HepG2 (cell line): ENCODE results near the gene HBG1. TPM values are rescaled to one million over a fixed set of nuclear protein-coding genes. Genes with fewer than 3 reads are reported as not detected.

ENCODE experiments used
- ATAC-seq: fragments of 200-7000 bp; cut with Tn5 transposase; 3 replicates; pipeline ENCODE4 v1.9.1; 2020; ENCODE audit warnings: mild to moderate bottlenecking, moderate library complexity
- BruUV-seq: library from RNA; stranded (reverse); fragments of 400-500 nt; replicated peaks from 2 replicates; lab custom pipeline; 2021; lab: Mats Ljungman, UMichigan
- CTCF ChIA-PET: fragments of 300-600 bp; formaldehyde crosslinking; extraction: SDS; loops from one replicate; lab custom pipeline; 2021; ENCODE audit warnings: low total read pairs, inconsistent platforms, low intra/inter-chr PET ratio; lab: Yijun Ruan, JAX
- POLR2A ChIA-PET: fragments of 350-600 bp; sonication (Branson Sonifier 250); formaldehyde crosslinking; loops from one replicate; lab custom pipeline; 2020; ENCODE audit warnings: antibody characterized with exemption, inconsistent platforms; lab: Yijun Ruan, JAX
- DNase-seq: peaks from one replicate; pipeline ENCODE4 v3.0.0-alpha.2; 2015; ENCODE audit warnings: low spot score
- FAIRE-seq: peaks from 3 replicates; lab custom pipeline; 2011; peaks lifted over from hg19 to GRCh38; lab: Jason Lieb, UNC
- H2AFZ ChIP-seq: one replicate; pipeline ENCODE4 v1.6.1; 2011; ENCODE audit warnings: low read length, inconsistent platforms
- H3K27ac ChIP-seq: fragments of 300-600 bp; 3 replicates; pipeline ENCODE4 v1.8.0; 2011; ENCODE audit warnings: mixed run types, mild to moderate bottlenecking, mixed read lengths, low read length, inconsistent platforms; ENCODE audit not compliant: insufficient read depth; ENCODE audit errors: extremely low read length
- H3K27me3 ChIP-seq, 2 experiments: fragments of 200-600 bp in 1 of 2; 2 replicates in 1 of 2; 3 replicates in 1 of 2; pipeline versions ENCODE4 v1.6.0 to v1.8.0; 2011; ENCODE audit warnings: low read length in 2 of 2, mild to moderate bottlenecking in 2 of 2, moderate library complexity in 2 of 2, inconsistent platforms in 1 of 2; ENCODE audit not compliant: insufficient read depth in 2 of 2, control insufficient read depth in 1 of 2
- H3K36me3 ChIP-seq, 2 experiments: fragments of 200-600 bp in 1 of 2; replicated peaks in 1 of 2; 2 replicates in 1 of 2; 3 replicates in 1 of 2; pipeline versions ENCODE4 v1.5.1 to v1.8.0; 2011; ENCODE audit warnings: low read length in 2 of 2, inconsistent platforms in 1 of 2; ENCODE audit not compliant: insufficient read depth in 2 of 2, control insufficient read depth in 1 of 2
- H3K4me1 ChIP-seq: 2 replicates; pipeline ENCODE4 v1.5.1; 2012; ENCODE audit warnings: low read length, inconsistent platforms; ENCODE audit not compliant: insufficient read depth
- H3K4me2 ChIP-seq: 2 replicates; pipeline ENCODE4 v1.6.0; 2011; ENCODE audit warnings: low read depth, low read length, inconsistent platforms
- H3K4me3 ChIP-seq, 3 experiments: fragments of 200-600 bp in 1 of 3; sonication (generic), shearing (Covaris generic) in 1 of 3; replicated peaks in 1 of 3; 2 replicates each; pipeline ENCODE4 v1.5.1; 2011 to 2016; ENCODE audit warnings: low read length in 3 of 3, inconsistent platforms in 2 of 3, low read depth in 2 of 3, mild to moderate bottlenecking in 2 of 3, control low read depth in 1 of 3, mixed read lengths in 1 of 3; ENCODE audit not compliant: insufficient read depth in 1 of 3
- H3K79me2 ChIP-seq: one replicate; pipeline ENCODE4 v1.6.1; 2011; ENCODE audit warnings: low read length, inconsistent platforms; ENCODE audit not compliant: insufficient read depth
- H3K9ac ChIP-seq: 2 replicates; pipeline ENCODE4 v1.6.0; 2011; ENCODE audit warnings: mild to moderate bottlenecking, low read depth, low read length, inconsistent platforms; ENCODE audit not compliant: insufficient read depth
- H3K9me3 ChIP-seq: 2 replicates; pipeline ENCODE4 v1.5.1; 2012; ENCODE audit warnings: mild to moderate bottlenecking, low read length
- H4K20me1 ChIP-seq: 2 replicates; pipeline ENCODE4 v1.6.0; 2011; ENCODE audit warnings: inconsistent platforms, mild to moderate bottlenecking, low read length, moderate library complexity; ENCODE audit not compliant: insufficient read depth
- ELF1 ChIP-seq: sonication (generic); formaldehyde crosslinking; IDR thresholded peaks from 2 replicates; pipeline ENCODE4 v1.4.0; 2020; ENCODE audit warnings: missing genetic modification reagents
- HINFP ChIP-seq: sonication (generic); formaldehyde crosslinking; IDR thresholded peaks from 2 replicates; pipeline ENCODE4 v1.4.0; 2020; ENCODE audit warnings: low read depth, mild to moderate bottlenecking, missing genetic modification reagents
- JARID2 ChIP-seq: sonication (generic); formaldehyde crosslinking; IDR thresholded peaks from 2 replicates; pipeline ENCODE4 v1.8.1; 2023; ENCODE audit warnings: missing genetic modification reagents, inconsistent platforms; ENCODE audit not compliant: insufficient replicate concordance
- RARG ChIP-seq: sonication (generic); formaldehyde crosslinking; IDR thresholded peaks from 2 replicates; pipeline ENCODE4 v1.4.0; 2020; ENCODE audit warnings: low read depth, mild to moderate bottlenecking, missing genetic modification reagents
- SSRP1 ChIP-seq: IDR thresholded peaks from 2 replicates; pipeline ENCODE4 v1.6.1; 2016; ENCODE audit warnings: control low read depth
- THAP9 ChIP-seq: sonication (generic); formaldehyde crosslinking; IDR thresholded peaks from 2 replicates; pipeline ENCODE4; 2020; ENCODE audit warnings: missing genetic modification reagents, mild to moderate bottlenecking, borderline replicate concordance
- U2AF1 ChIP-seq: fragments of 200-400 bp; formaldehyde crosslinking; optimal IDR thresholded peaks from 2 replicates; pipeline ENCODE3; 2017; ENCODE audit warnings: mild to moderate bottlenecking, low read depth, low read length
- ZBTB26 ChIP-seq: IDR thresholded peaks from 2 replicates; pipeline ENCODE4 v1.6.1; 2016; ENCODE audit warnings: missing compliant biosample characterization, missing genetic modification reagents, borderline replicate concordance
- ZFP1 ChIP-seq: IDR thresholded peaks from 2 replicates; pipeline ENCODE4 v1.6.1; 2016
- ZSCAN21 ChIP-seq: sonication (generic); formaldehyde crosslinking; IDR thresholded peaks from 2 replicates; pipeline ENCODE4 v1.8.0; 2022; ENCODE audit warnings: mild to moderate bottlenecking, missing genetic modification reagents, moderate library complexity, borderline replicate concordance
- WGBS: methylation state at CpG from one replicate; pipeline ENCODE4 v1.1.6; 2017; ENCODE audit warnings: low lambda C conversion rate; 5-methylcytosine and 5-hydroxymethylcytosine counted together
- in situ Hi-C: cut with HindIII; loops from 2 replicates; pipeline ENCODE4 v1.10.0; 2017; ENCODE audit warnings: low pct_unique_long_range_greater_than_20kb; ENCODE audit not compliant: extremely low pct_ligation_motif_present
- intact Hi-C: fragments of 100-400 bp; cut with micrococcal nuclease; formaldehyde crosslinking; loops from one replicate; pipeline ENCODE4 v1.10.0; 2022; ENCODE audit not compliant: unreplicated experiment
- polyA plus RNA-seq, 8 experiments: library from polyadenylated mRNA; depleted of rRNA in 3 of 8; stranded (reverse) in 7 of 8; unstranded in 1 of 8; fragments of >200 nt; fragmentation: Illumina TruSeq in 4 of 8; extraction: Trizol in 4 of 8; gene quantifications; 2 replicates each; pipeline versions ENCODE4 v1.2.1 to v1.2.3, GENCODE V29; 2011 to 2016; ENCODE audit warnings: low read depth in 4 of 8, missing spikeins in 1 of 8, mixed read lengths in 1 of 8; ENCODE audit not compliant: insufficient read depth in 1 of 8
- total RNA-seq, 5 experiments: library from RNA; depleted of rRNA; stranded (reverse); fragments of >200 nt; fragmentation: Illumina TruSeq; extraction: Trizol; gene quantifications; 2 replicates each; pipeline ENCODE4 v1.2.3, GENCODE V29; 2016; ENCODE audit warnings: low read depth in 1 of 5

HBG1 gene
- total and polyA plus RNA-seq, 2 of the 13 experiments (the other 11 are each of a cell fraction or from before 2014, with no cell fraction given) = not detected

- in situ Hi-C loops = no loop called here
- WGBS = 0% methylated on average over 1 of the region's 1 CpG
- no peak overlapping the region for H3K9ac ChIP-seq
- intact Hi-C loops = no loop called here
- no peaks in the 10 kb centered on the region for H3K36me3 ChIP-seq
- FAIRE-seq (no peak), ATAC-seq (no peak), DNase-seq (no peak)
- no peak for TF ChIP-seq ZSCAN21 (CRISPR knock-in tag)
- H2AFZ ChIP-seq = no peak overlapping the region
- no peaks in the 10 kb centered on the region for H3K4me1 ChIP-seq
- H3K4me3 ChIP-seq = no peak overlapping the region
- H3K27ac ChIP-seq = no peak overlapping the region
- H3K27me3 ChIP-seq = no peaks in the 10 kb centered on the region
- BruUV-seq = no TSS peak
- ChIA-PET CTCF (no interaction called here), POLR2A (no interaction called here)
- H3K4me2 ChIP-seq = no peak overlapping the region
- H4K20me1 ChIP-seq = no peaks in the 10 kb centered on the region
- no peaks in the 10 kb centered on the region for H3K9me3 ChIP-seq
- H3K79me2 ChIP-seq = no peaks in the 10 kb centered on the region
These were observed 36.7 kb upstream of the HBG1 start for GRCh38 chr11:5286351-5286750.

GRCh38 chr11:5285703-5286340, 36.2 kb upstream of the HBG1 start:
- H3K9me3 ChIP-seq = no peaks in the 10 kb centered on the region
- TF ChIP-seq ZBTB26 (CRISPR knock-in tag) = no peak
- TF ChIP-seq U2AF1 = no peak
- no peak for TF ChIP-seq RARG (CRISPR knock-in tag)
- TF ChIP-seq HINFP = no peak
- no peak for TF ChIP-seq JARID2
- no peak for TF ChIP-seq ZFP1 (CRISPR knock-in tag)
- TF ChIP-seq THAP9 = no peak
- TF ChIP-seq ELF1 = no peak
- no peak for TF ChIP-seq SSRP1 (CRISPR knock-in tag)

More at GRCh38 chr11:5285703-5286340, 36.2 kb upstream of the HBG1 start:
- Histone ChIP-seq H3K4me2 (no peak overlapping the region), H3K9ac (no peak overlapping the region), H3K27ac (no peak overlapping the region), H3K27me3 (no peaks in the 10 kb centered on the region), H2AFZ (no peak overlapping the region), H3K36me3 (no peaks in the 10 kb centered on the region), H3K4me3 (no peak overlapping the region), H3K79me2 (no peaks in the 10 kb centered on the region), H4K20me1 (no peaks in the 10 kb centered on the region), H3K4me1 (no peaks in the 10 kb centered on the region)
- intact Hi-C loops = no loop called here
- FAIRE-seq (no peak), DNase-seq (no peak), ATAC-seq (no peak)
- in situ Hi-C loops = no loop called here
- ChIA-PET POLR2A (no interaction called here), CTCF (no interaction called here)
- WGBS = 0% methylated on average over 4 of the region's 4 CpGs
- BruUV-seq = no TSS peak
